Liver (tissue), 9 donors: ENCODE measurements around the gene RER1. TPM values are rescaled to one million over a fixed set of nuclear protein-coding genes. Genes with fewer than 3 reads are reported as not detected.

Experiments
- DNase-seq: peaks from one replicate; pipeline ENCODE4 v3.0.0-alpha.2; 2017; ENCODE audit warnings: low spot score
- H3K27ac ChIP-seq, 2 donors: one replicate each; pipeline ENCODE4 v1.7.0; 2013; ENCODE audit warnings: inconsistent platforms in 2 of 2, low read length in 2 of 2, control low read depth in 1 of 2, low read depth in 1 of 2, mild to moderate bottlenecking in 1 of 2
- H3K27me3 ChIP-seq, 4 donors: one replicate each; pipeline versions ENCODE4 v1.6.1 to v1.7.0; 2013; ENCODE audit warnings: low read length in 3 of 4, inconsistent platforms in 1 of 4, mild to moderate bottlenecking in 1 of 4, moderate library complexity in 1 of 4; ENCODE audit not compliant: control insufficient read depth in 4 of 4, insufficient read depth in 4 of 4
- H3K36me3 ChIP-seq, 4 donors: one replicate each; pipeline versions ENCODE4 v1.6.1 to v1.7.0; 2013; ENCODE audit warnings: low read length in 3 of 4, mild to moderate bottlenecking in 3 of 4, low read depth in 1 of 4, moderate library complexity in 1 of 4; ENCODE audit not compliant: control insufficient read depth in 4 of 4, insufficient read depth in 3 of 4
- H3K4me1 ChIP-seq, 4 donors: one replicate each; pipeline versions ENCODE4 v1.6.1 to v1.7.0; 2013; ENCODE audit warnings: low read length in 3 of 4, mild to moderate bottlenecking in 3 of 4, moderate library complexity in 1 of 4; ENCODE audit not compliant: control insufficient read depth in 4 of 4, insufficient read depth in 4 of 4
- H3K4me3 ChIP-seq, 3 donors: one replicate each; pipeline versions ENCODE4 v1.6.1 to v1.7.0; 2013; ENCODE audit warnings: low read length in 3 of 3, control low read depth in 1 of 3, low read depth in 1 of 3, mild to moderate bottlenecking in 1 of 3
- H3K9ac ChIP-seq, 2 donors: one replicate each; pipeline ENCODE4 v1.7.0; 2013; ENCODE audit warnings: low read length in 2 of 2, mild to moderate bottlenecking in 2 of 2, moderate library complexity in 2 of 2, control low read depth in 1 of 2, low read depth in 1 of 2
- H3K9me3 ChIP-seq, 4 donors: one replicate each; pipeline versions ENCODE4 v1.6.1 to v1.7.0; 2013; ENCODE audit warnings: low read length in 3 of 4; ENCODE audit not compliant: control insufficient read depth in 4 of 4
- CTCF ChIP-seq: fragments of 150-350 bp; IDR thresholded peaks from 2 replicates; pipeline ENCODE4 v1.5.1; 2017; ENCODE audit warnings: improper control_type of control experiment, low read depth, low read length; ENCODE audit not compliant: missing input control
- EGR1 ChIP-seq, 2 donors: IDR thresholded peaks; 2 replicates each; pipeline ENCODE4 v1.6.1; 2016 to 2018; ENCODE audit warnings: antibody characterized with exemption in 2 of 2, low read depth in 2 of 2
- FOXA1 ChIP-seq: IDR thresholded peaks from 2 replicates; pipeline ENCODE4 v1.6.1; 2016; ENCODE audit warnings: antibody characterized with exemption
- FOXA2 ChIP-seq: IDR thresholded peaks from 2 replicates; pipeline ENCODE4 v1.6.1; 2016; ENCODE audit warnings: antibody characterized with exemption
- GABPA ChIP-seq, 2 donors: IDR thresholded peaks in 1 of 2; conservative IDR thresholded peaks in 1 of 2; 2 replicates each; pipeline ENCODE4 v1.6.1; 2016; ENCODE audit warnings: antibody characterized with exemption in 2 of 2, mild to moderate bottlenecking in 1 of 2, moderate library complexity in 1 of 2
- HNF4G ChIP-seq: IDR thresholded peaks from 2 replicates; pipeline ENCODE4 v1.6.1; 2016; ENCODE audit warnings: antibody characterized with exemption
- JUND ChIP-seq, 2 donors: IDR thresholded peaks; 2 replicates each; pipeline ENCODE4 v1.6.1; 2016; ENCODE audit warnings: antibody characterized with exemption in 2 of 2
- MAX ChIP-seq: IDR thresholded peaks from 2 replicates; pipeline ENCODE4 v1.6.1; 2016; ENCODE audit warnings: antibody characterized with exemption
- NR2F2 ChIP-seq: IDR thresholded peaks from 2 replicates; pipeline ENCODE4 v1.6.1; 2016; ENCODE audit warnings: antibody characterized with exemption
- RAD21 ChIP-seq, 2 donors: IDR thresholded peaks; 2 replicates each; pipeline ENCODE4 v1.6.1; 2016; ENCODE audit warnings: antibody characterized with exemption in 2 of 2, mild to moderate bottlenecking in 2 of 2
- RXRA ChIP-seq, 2 donors: IDR thresholded peaks; 2 replicates each; pipeline ENCODE4 v1.6.1; 2017 to 2018; ENCODE audit warnings: antibody characterized with exemption in 2 of 2, mild to moderate bottlenecking in 1 of 2
- SP1 ChIP-seq: IDR thresholded peaks from 2 replicates; pipeline ENCODE4 v1.6.1; 2018; ENCODE audit warnings: antibody characterized with exemption, mild to moderate bottlenecking
- TAF1 ChIP-seq: conservative IDR thresholded peaks from 2 replicates; pipeline ENCODE4 v1.6.1; 2016; ENCODE audit warnings: antibody characterized with exemption, mild to moderate bottlenecking
- YY1 ChIP-seq: IDR thresholded peaks from 2 replicates; pipeline ENCODE4 v1.6.1; 2016; ENCODE audit warnings: antibody characterized with exemption, mild to moderate bottlenecking
- ZBTB33 ChIP-seq: IDR thresholded peaks from 2 replicates; pipeline ENCODE4 v1.6.1; 2016; ENCODE audit warnings: antibody characterized with exemption
- WGBS: extraction: QIAGEN DNeasy Blood & Tissue Kit; methylation state at CpG from one replicate; pipeline ENCODE4 v1.1.7; 2013; 5-methylcytosine and 5-hydroxymethylcytosine counted together
- polyA plus RNA-seq, 2 donors: library from polyadenylated mRNA; stranded (reverse) in 1 of 2; unstranded in 1 of 2; fragments of 200-250 nt in 1 of 2; fragments of >200 nt in 1 of 2; fragmentation: Nextera tagmentation in 1 of 2; extraction: Ambion mirVana in 1 of 2; gene quantifications; one replicate each; pipeline versions ENCODE4 v1.2.1 to v1.2.3, GENCODE V29; 2013 to 2015
- total RNA-seq, 2 donors: library from RNA; depleted of rRNA; stranded (reverse); fragments of >200 nt; gene quantifications; one replicate each; pipeline ENCODE4 v1.2.3, GENCODE V29; 2014
- TF ChIP-seq, protein P1 (sequence below): IDR thresholded peaks from 2 replicates; pipeline ENCODE4 v1.6.1; 2016; ENCODE audit warnings: antibody characterized with exemption, mild to moderate bottlenecking
- donor health status: healthy.
- donor health status: healthy.
- donor health status: healthy.
- donor health status: healthy.
- donor health status: healthy.

RER1 gene
- total and polyA plus RNA-seq, 4 donors = 43.5 to 142 (median 89.7) TPM

- TF ChIP-seq CTCF = no peak
- TF ChIP-seq MAX = no peak
- no peak for TF ChIP-seq RXRA (IDR thresholded peaks at IDR 0.05)
Measured at GRCh38 chr1:2379733-2380404, 11.8 kb upstream of the RER1 start (continued).

- Histone ChIP-seq H3K36me3 (no peaks in the 10 kb centered on the region), H3K27me3 (no peaks in the 10 kb centered on the region), H3K9ac (no peak overlapping the region), H3K27ac (no peak overlapping the region), H3K4me3 (no peak overlapping the region), H3K9me3 (no peaks in the 10 kb centered on the region), H3K4me1 (no peaks in the 10 kb centered on the region)
- DNase-seq = no peak
- TF ChIP-seq TAF1 = no peak
- no peak for TF ChIP-seq NR2F2
- no peak for TF ChIP-seq SP1
- no peak for TF ChIP-seq EGR1 (IDR thresholded peaks at IDR 0.05; ENCODE audit: low read depth in 2 of 2)
- TF ChIP-seq HNF4G = no peak
- TF ChIP-seq GABPA (IDR thresholded peaks at IDR 0.05 in 1 of 2, conservative IDR thresholded peaks at IDR 0.05 in 1 of 2) = no peak
- TF ChIP-seq FOXA2 = no peak
- TF ChIP-seq RAD21 (IDR thresholded peaks at IDR 0.05) = no peak
- WGBS = 83% methylated on average over 32 of the region's 32 CpGs
Measured at GRCh38 chr1:2380816-2381591, 10.6 kb upstream of the RER1 start.

- TF ChIP-seq EGR1 (IDR thresholded peaks at IDR 0.05; ENCODE audit: low read depth in 2 of 2) = no peak
- TF ChIP-seq SP1 = no peak
- no peak for TF ChIP-seq FOXA2
- no peak for TF ChIP-seq NR2F2
- no peak for TF ChIP-seq RXRA (IDR thresholded peaks at IDR 0.05)
- no peak for TF ChIP-seq JUND (IDR thresholded peaks at IDR 0.05)
- TF ChIP-seq YY1 = no peak
- no peak for TF ChIP-seq FOXA1
- no peak for TF ChIP-seq TAF1
- TF ChIP-seq CTCF = peak; percentile 89
- TF ChIP-seq, protein P1, sequence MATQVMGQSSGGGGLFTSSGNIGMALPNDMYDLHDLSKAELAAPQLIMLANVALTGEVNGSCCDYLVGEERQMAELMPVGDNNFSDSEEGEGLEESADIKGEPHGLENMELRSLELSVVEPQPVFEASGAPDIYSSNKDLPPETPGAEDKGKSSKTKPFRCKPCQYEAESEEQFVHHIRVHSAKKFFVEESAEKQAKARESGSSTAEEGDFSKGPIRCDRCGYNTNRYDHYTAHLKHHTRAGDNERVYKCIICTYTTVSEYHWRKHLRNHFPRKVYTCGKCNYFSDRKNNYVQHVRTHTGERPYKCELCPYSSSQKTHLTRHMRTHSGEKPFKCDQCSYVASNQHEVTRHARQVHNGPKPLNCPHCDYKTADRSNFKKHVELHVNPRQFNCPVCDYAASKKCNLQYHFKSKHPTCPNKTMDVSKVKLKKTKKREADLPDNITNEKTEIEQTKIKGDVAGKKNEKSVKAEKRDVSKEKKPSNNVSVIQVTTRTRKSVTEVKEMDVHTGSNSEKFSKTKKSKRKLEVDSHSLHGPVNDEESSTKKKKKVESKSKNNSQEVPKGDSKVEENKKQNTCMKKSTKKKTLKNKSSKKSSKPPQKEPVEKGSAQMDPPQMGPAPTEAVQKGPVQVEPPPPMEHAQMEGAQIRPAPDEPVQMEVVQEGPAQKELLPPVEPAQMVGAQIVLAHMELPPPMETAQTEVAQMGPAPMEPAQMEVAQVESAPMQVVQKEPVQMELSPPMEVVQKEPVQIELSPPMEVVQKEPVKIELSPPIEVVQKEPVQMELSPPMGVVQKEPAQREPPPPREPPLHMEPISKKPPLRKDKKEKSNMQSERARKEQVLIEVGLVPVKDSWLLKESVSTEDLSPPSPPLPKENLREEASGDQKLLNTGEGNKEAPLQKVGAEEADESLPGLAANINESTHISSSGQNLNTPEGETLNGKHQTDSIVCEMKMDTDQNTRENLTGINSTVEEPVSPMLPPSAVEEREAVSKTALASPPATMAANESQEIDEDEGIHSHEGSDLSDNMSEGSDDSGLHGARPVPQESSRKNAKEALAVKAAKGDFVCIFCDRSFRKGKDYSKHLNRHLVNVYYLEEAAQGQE = no peak
- TF ChIP-seq ZBTB33 = no peak
- TF ChIP-seq HNF4G = no peak
- TF ChIP-seq RAD21 (IDR thresholded peaks at IDR 0.05) = peak; percentile 97 to 99
- Histone ChIP-seq H3K27ac (no peak overlapping the region), H3K36me3 (no peaks in the 10 kb centered on the region), H3K4me3 (no peak overlapping the region), H3K9me3 (no peaks in the 10 kb centered on the region), H3K4me1 (no peaks in the 10 kb centered on the region), H3K27me3 (no peaks in the 10 kb centered on the region), H3K9ac (no peak overlapping the region)
- DNase-seq = peak; percentile 78
- WGBS = 45% methylated on average over 28 of the region's 28 CpGs
Measured at GRCh38 chr1:2381741-2382620, 9.7 kb upstream of the RER1 start.
